NCI-H1930 (cell line): ENCODE measurements around the gene SLC35E2B.
"Not testable (repeated sequence)": the region's sequence is repeated elsewhere in the genome, so short reads cannot be mapped to it uniquely, and the experiment has no call there.

ENCODE experiments used
- DNase-seq, 2 experiments: peaks; one replicate each; lab custom pipeline; 2025; lab: John Stamatoyannopoulos, UW

Gene SLC35E2B

DNA sequence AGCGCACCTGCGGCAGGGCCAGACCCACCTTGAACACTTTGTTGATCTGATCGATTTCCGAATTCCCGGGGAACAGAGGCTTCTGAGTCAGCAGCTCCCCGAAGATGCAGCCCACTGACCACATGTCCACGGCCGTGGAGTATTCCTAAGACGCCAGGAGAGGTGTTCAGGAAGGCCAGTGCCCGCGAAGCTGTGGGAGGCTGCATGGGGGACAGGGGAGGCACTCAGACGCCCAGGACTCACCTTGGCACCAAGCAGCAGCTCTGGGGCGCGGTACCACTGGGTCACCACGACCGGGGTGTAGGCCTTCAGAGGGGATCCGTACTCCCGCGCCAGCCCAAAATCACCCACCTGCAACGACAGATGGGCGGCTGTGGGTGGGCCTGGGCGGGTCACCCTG is 11.2 kb upstream of the SLC35E2B start:
- no peak for DNase-seq

DNA sequence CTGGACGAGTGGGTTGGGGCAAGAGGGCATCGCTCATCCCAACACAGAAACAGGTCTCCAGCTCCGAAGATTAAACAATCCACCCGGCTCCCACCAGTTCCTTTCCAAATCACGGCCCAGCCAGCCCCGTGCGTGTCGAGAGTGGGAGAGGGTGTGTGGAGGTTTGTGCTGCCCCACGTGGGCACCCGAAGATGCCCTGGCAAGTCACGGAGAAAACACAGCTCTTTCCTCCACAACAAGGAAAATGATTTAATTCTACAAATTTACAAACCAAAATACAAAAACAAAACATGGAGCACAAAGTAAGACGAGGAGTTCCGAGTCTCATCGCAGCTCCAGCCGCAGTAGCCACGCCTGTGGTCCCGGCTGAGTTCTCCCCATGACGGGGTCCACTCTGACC is 9.9 kb upstream of the SLC35E2B start:
- DNase-seq, result not testable (repeated sequence)

- not testable (repeated sequence) for DNase-seq
Measured at GRCh38 chr1:1700557-1700956, 8.0 kb upstream of the SLC35E2B start.

- DNase-seq, result not testable (repeated sequence)
Measured at GRCh38 chr1:1700067-1700466, 7.5 kb upstream of the SLC35E2B start.

- DNase-seq, result not testable (repeated sequence)
Measured at GRCh38 chr1:1699061-1699460, 6.5 kb upstream of the SLC35E2B start.

- not testable (repeated sequence) for DNase-seq
Measured at GRCh38 chr1:1697358-1698183, 5.0 kb upstream of the SLC35E2B start.

DNA sequence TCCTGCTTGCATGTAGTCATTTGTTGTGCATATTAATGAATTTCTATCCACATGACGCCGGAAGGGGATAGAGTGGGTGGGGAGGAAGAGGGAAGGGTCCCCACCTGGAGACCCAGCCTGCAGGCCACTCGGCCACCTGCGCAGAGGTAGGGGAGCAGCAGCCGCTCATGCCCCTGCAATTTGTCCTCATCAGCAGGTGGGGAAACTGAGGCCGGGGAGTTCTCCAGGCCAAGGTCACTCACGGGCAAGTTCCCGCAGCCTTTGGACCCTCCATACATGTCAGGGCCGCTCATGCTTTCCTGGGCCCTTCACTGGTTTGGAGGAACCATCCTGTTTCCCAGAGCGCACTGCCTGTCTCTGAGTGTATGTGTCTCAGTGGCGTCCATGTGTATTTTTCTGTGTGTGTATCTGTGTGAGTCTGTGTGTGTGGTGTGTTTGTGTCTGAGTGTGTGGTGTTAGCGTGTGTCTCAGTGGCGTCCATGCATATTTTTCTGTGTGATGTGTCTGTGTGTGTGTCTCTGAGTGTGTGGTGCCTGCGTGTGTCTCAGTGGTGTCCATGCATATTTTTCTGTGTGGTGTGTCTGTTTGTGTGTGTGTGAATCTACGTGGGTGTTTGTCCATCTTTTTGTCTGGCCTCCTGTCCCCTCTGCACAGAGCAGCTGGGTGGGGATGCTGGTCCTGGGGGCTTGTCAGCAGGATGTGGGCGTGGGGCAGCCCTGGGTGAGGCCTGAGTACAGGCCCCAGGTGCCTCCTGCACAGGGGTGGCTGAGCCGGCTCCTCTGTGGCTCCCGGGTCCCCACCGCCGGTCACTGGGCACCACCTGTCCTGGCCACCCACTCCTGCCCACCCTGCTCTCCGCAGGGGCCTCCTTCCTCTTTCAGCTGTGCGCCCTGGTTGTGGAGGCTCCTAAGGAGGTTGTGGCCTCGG is 4.1 kb upstream of the SLC35E2B start:
- not testable (repeated sequence) for DNase-seq

DNA sequence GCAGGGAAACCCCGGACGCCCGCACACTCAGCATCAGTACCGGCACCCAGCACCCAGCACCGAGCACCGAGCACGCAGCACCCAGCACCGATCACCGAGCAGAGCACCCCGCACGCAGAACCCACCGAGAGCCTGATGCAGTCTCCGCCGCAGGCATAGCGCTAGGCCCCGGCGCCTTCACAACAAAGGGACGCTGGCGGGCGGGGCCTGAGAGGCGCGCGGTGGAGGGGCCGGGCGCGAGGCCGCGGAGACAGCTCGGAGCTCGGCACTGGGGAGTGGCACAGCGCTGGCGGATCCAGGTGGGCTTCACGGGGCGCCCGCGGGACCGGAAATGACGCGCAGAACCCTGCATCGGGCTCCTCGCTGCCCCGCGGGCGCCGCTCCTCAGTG is 276 bp downstream of the SLC35E2B start:
- DNase-seq, result not testable (repeated sequence)

DNA sequence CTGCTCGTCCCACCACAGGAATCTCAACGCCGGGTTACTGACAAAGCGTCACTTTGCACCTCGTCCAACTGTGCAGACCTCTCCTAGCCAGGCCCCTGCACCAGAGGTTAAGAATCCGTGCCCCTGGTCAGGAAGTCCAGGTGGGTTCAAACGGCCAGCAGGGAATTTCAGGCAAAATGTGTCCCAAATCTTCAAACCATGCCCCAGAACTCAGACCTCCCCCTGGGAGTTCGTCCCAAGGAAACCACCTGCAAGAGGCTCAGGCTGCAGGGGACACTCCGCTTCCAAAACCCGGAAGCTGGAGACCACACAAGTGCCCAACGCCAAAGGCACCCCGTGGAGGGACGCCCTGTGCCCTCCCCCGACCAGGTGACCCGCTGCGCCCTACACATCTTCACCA is 1.2 kb downstream of the SLC35E2B start:
- DNase-seq, result not testable (repeated sequence)

DNA sequence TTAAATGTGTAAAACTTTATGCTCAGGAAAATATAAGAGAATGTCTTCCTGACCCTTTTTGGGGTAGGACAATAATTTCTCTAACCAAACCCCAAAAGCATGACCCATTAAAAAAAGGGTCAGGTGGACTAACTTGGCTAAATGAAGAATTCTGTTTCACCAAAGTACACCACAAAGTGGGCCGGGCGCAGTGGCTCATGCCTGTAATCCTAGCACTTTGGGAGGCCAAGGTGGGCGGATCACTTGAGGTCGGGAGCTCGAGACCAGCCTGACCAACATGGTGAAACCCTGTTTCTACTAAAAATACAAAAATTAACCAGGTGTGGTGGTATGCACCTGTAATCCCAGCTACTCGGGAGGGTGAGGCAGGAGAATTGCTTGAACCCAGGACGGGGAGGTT is 3.1 kb downstream of the SLC35E2B start:
- not testable (repeated sequence) for DNase-seq

GRCh38 chr1:1687846-1688245 is 4.7 kb downstream of the SLC35E2B start:
- DNase-seq, result no peak

GRCh38 chr1:1684031-1684681 is 8.4 kb downstream of the SLC35E2B start:
- no peak for DNase-seq

DNA sequence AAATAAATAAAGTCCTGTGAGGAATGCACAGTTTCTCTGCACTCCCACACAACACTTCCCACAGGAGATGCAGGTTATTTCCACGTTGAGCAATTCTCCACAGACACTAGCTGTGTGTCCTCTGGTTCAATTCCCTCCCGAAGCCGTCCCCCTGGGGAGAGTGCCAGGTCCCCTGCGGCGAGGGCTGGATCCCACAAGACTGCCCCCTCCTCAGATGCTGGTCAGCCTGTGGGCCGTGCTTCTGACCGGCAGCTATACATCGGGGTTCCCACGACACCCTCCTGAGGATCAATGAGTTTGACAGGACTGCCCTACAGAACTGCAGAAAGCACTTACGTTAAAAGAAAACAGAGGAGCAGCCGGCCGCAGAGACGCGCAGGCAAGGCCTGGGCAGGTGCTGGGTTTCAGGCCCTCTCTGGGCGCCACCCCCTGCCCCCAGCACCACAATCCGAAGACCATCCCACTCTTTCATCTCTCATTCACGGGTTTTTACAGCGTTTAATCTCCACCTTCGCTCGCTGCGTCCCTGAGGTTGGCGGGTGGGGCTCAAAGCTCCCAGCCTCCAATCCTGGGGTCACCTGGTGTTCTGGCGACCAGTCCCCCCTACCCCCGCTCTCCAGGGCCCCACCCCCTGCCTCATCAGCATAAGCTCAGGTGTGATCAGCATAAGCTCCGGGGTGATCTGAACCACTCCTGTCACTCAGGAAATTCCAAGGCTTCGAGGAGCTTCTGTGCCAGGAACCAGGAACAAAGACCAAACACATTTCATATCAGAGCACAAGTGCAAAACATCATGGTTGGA is 9.3 kb downstream of the SLC35E2B start:
- no peak for DNase-seq

DNA sequence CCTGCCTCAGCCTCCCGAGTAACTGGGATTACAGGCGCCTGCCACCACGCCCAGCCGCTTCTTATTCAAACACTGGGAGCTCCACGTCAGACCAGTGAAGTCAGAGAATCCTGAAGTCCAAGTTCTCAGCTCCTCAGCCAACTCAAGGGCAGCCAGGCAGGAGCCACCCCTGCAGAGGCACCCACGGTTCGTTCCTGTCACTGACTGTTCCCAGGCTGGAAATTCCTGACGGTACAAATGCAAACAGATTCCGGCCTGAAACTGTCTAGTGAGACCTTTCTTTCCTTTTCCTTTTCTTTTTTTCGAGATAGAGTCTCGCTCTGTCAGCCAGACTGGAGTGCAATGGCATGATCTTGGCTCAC is 11.7 kb downstream of the SLC35E2B start:
- no peak for DNase-seq

- DNase-seq, result no peak
Measured at GRCh38 chr1:1680031-1680911, 12.3 kb downstream of the SLC35E2B start.

DNA sequence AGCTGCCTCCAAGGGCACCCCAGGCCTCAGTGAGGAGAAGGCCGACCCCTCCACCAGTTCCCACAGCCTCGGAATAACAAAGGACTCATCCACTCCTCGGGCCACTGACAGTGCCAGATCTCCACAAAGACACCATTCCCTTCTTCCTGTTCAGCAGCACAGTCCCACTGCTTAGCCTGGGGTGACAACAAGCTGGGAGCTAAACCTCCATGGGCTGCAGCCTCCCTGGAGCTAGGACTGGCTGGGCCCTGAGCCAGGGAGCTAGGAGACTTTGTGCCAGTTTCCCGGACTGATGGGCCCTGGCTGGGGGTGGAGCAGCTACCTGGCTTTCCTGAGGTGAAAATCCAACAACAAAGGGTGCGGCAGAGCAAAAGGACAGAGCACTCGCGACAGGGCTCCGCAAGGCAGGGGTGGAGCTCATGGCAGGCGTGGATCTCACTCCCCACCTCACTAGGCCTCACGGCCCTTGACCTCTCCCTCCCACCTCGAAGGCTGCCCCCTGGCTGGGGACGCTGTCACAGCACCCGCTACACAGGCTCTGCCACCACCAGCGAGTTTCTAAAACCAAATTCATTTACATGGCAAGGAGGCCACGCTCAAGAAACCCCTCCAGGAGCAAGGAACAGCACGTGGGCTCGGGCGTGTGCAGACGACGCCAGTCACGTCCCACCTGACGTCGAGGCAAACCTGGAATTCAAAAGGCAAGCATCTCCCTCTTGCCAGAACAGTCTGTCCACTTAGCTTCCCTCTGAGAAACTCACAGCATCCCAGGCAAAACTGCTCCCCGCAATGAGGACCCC is 13.8 kb downstream of the SLC35E2B start:
- DNase-seq, result no peak

GRCh38 chr1:1677718-1678580 is 14.6 kb downstream of the SLC35E2B start:
- no peak for DNase-seq

- not testable (repeated sequence) for DNase-seq
Measured at GRCh38 chr1:1676087-1676486, 16.5 kb downstream of the SLC35E2B start.

DNA sequence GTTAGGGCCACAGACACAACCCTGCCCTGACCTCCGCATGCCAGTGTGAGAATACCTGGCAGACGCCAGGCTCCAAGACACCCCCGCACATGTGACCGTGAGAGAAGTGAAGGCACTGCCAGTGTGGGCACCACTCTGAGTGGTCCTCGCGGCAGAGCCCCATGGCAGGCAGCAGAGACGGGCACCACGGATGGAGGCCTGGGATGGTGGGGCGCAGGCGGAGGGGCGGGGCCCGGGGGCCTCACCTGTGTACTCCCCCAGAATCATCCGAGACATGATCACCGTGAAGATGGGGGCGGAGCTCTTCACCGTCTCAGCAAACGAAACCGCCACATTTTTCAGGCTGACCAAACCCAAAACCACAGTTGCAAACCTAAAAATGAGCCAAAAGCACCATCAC is 17.4 kb downstream of the SLC35E2B start:
- not testable (repeated sequence) for DNase-seq
